ENCODE measurements around the gene SOX8. TPM values are rescaled to one million over a fixed set of nuclear protein-coding genes. Genes with fewer than 3 reads are reported as not detected.

SOX8 gene
- total and polyA plus RNA-seq, 4 donors: 0.33 to 4.0 (median 0.39) TPM

GRCh38 chr16:995783-996182, 14.2 kb downstream of the SOX8 start:
- TF ChIP-seq CTCF (IDR thresholded peaks at IDR 0.05; ENCODE audit: control extremely low read depth, extremely low read depth): no peak
- DNase-seq (no peak), ATAC-seq (ENCODE audit: insufficient read depth, low FRiP score) (no peak)
- H3K36me3 ChIP-seq (ENCODE audit: control insufficient read depth in 4 of 4, insufficient read depth in 4 of 4, low read length in 4 of 4): no peaks in the 10 kb centered on the region
- H3K9me3 ChIP-seq (ENCODE audit: control insufficient read depth in 4 of 4, insufficient read depth in 3 of 4, low read length in 3 of 4): peaks cover 0 to 19% (median 10%) of the 10 kb centered on the region in 4 donors
- H3K4me3 ChIP-seq: no peak overlapping the region
- H3K27ac ChIP-seq (ENCODE audit: low read depth in 1 of 2, low read length in 1 of 2): no peak overlapping the region
- 56 to 89% methylated on average over 3 of the region's 3 CpGs for WGBS, 2 donors
- H3K27me3 ChIP-seq (ENCODE audit: control insufficient read depth in 3 of 3, insufficient read depth in 3 of 3, low read length in 2 of 3): no peaks in the 10 kb centered on the region
- peaks cover 0 to 4% (median 0%) of the 10 kb centered on the region in 5 donors for H3K4me1 ChIP-seq (ENCODE audit: control insufficient read depth in 5 of 5, insufficient read depth in 5 of 5, low read length in 5 of 5)
- H3K9ac ChIP-seq (ENCODE audit: insufficient read depth in 1 of 2, low read length in 2 of 2): no peak overlapping the region

- DNase-seq (no peak), ATAC-seq (ENCODE audit: insufficient read depth, low FRiP score) (no peak)
- no peak overlapping the region for H3K9ac ChIP-seq (ENCODE audit: insufficient read depth in 1 of 2, low read length in 2 of 2)
- peaks cover 0 to 4% (median 0%) of the 10 kb centered on the region in 5 donors for H3K4me1 ChIP-seq (ENCODE audit: control insufficient read depth in 5 of 5, insufficient read depth in 5 of 5, low read length in 5 of 5)
- H3K9me3 ChIP-seq (ENCODE audit: control insufficient read depth in 4 of 4, insufficient read depth in 3 of 4, low read length in 3 of 4): peaks cover 0 to 19% (median 10%) of the 10 kb centered on the region in 4 donors
- TF ChIP-seq CTCF (IDR thresholded peaks at IDR 0.05; ENCODE audit: control extremely low read depth, extremely low read depth): no peak
- H3K27me3 ChIP-seq (ENCODE audit: control insufficient read depth in 3 of 3, insufficient read depth in 3 of 3, low read length in 2 of 3): no peaks in the 10 kb centered on the region
- no peaks in the 10 kb centered on the region for H3K36me3 ChIP-seq (ENCODE audit: control insufficient read depth in 4 of 4, insufficient read depth in 4 of 4, low read length in 4 of 4)
- H3K27ac ChIP-seq (ENCODE audit: low read depth in 1 of 2, low read length in 1 of 2): no peak overlapping the region
- 68 to 73% methylated on average over 6 of the region's 6 CpGs for WGBS, 2 donors
- H3K4me3 ChIP-seq: no peak overlapping the region
These were observed 15.1 kb downstream of the SOX8 start for GRCh38 chr16:996681-997080.

- no peak for TF ChIP-seq CTCF (IDR thresholded peaks at IDR 0.05; ENCODE audit: control extremely low read depth, extremely low read depth)
- Histone ChIP-seq H3K27ac (ENCODE audit: low read depth in 1 of 2, low read length in 1 of 2) (no peak overlapping the region), H3K4me3 (no peak overlapping the region), H3K27me3 (ENCODE audit: control insufficient read depth in 3 of 3, insufficient read depth in 3 of 3, low read length in 2 of 3) (no peaks in the 10 kb centered on the region), H3K9me3 (ENCODE audit: control insufficient read depth in 4 of 4, insufficient read depth in 3 of 4, low read length in 3 of 4) (peaks cover 0 to 18% (median 10%) of the 10 kb centered on the region in 4 donors), H3K36me3 (ENCODE audit: control insufficient read depth in 4 of 4, insufficient read depth in 4 of 4, low read length in 4 of 4) (no peaks in the 10 kb centered on the region), H3K9ac (ENCODE audit: insufficient read depth in 1 of 2, low read length in 2 of 2) (no peak overlapping the region), H3K4me1 (ENCODE audit: control insufficient read depth in 5 of 5, insufficient read depth in 5 of 5, low read length in 5 of 5) (peaks cover 0 to 4% (median 0%) of the 10 kb centered on the region in 5 donors)
- WGBS, 2 donors: 11 to 17% methylated on average over 36 to 39 of the region's 39 CpGs
- ATAC-seq (ENCODE audit: insufficient read depth, low FRiP score): no peak
- peak in 2 of 3 donors; percentile 53 to 63 for DNase-seq
These were observed 16.0 kb downstream of the SOX8 start for GRCh38 chr16:997440-998051.

GRCh38 chr16:998211-998610, 16.6 kb downstream of the SOX8 start:
- 75 to 78% methylated on average over 11 of the region's 11 CpGs for WGBS, 2 donors
- Histone ChIP-seq H3K9me3 (ENCODE audit: control insufficient read depth in 4 of 4, insufficient read depth in 3 of 4, low read length in 3 of 4) (peaks cover 0 to 18% (median 10%) of the 10 kb centered on the region in 4 donors), H3K4me1 (ENCODE audit: control insufficient read depth in 5 of 5, insufficient read depth in 5 of 5, low read length in 5 of 5) (peaks cover 0 to 4% (median 0%) of the 10 kb centered on the region in 5 donors), H3K9ac (ENCODE audit: insufficient read depth in 1 of 2, low read length in 2 of 2) (no peak overlapping the region), H3K27me3 (ENCODE audit: control insufficient read depth in 3 of 3, insufficient read depth in 3 of 3, low read length in 2 of 3) (no peaks in the 10 kb centered on the region), H3K4me3 (no peak overlapping the region), H3K27ac (ENCODE audit: low read depth in 1 of 2, low read length in 1 of 2) (no peak overlapping the region), H3K36me3 (ENCODE audit: control insufficient read depth in 4 of 4, insufficient read depth in 4 of 4, low read length in 4 of 4) (no peaks in the 10 kb centered on the region)
- DNase-seq (no peak), ATAC-seq (ENCODE audit: insufficient read depth, low FRiP score) (no peak)
- TF ChIP-seq CTCF (IDR thresholded peaks at IDR 0.05; ENCODE audit: control extremely low read depth, extremely low read depth): no peak
